GM18909 (cell line): ENCODE data around the gene DOCK11.

Experiments
- ATAC-seq: cut with Tn5 transposase; IDR thresholded peaks from one replicate; pipeline ENCODE4 v1.9.1; 2021; ENCODE audit warnings: mild to moderate bottlenecking; ENCODE audit not compliant: unreplicated experiment, poor library complexity

The DOCK11 gene

DNA sequence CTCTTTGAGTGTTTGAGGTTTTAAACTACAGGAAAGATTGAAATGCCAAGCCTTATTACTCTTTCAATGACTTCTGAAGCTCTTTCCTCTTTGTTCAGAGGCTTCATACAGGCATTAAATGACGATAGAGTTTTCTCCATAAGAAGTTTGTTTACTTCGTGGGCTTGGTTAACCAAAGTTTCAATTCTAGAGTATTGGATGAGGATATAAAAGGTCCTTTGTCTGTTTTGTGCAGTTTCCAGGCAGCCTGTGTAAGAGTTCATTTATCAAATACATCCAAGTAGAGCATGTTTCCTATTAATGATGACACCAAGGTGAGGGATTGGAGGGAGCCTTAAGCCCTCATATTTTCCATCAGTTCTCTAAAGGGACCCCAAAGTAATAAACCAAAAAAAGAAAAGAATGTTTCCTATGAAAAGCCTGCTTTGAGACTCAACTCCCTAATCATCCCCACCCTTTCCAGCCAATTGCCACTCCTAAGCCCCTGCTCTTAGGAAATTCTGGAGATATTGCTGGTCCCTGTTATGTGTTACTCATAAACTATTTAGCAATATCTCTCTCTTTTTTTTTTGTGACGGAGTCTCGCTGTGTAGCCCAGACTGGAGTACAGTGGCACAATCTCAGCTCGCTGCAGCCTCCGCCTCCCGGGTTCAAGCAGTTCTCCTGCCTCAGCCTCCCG lies 125.6 kb downstream of the DOCK11 start:
- ATAC-seq = no peak

GRCh38 chrX:118623062-118623461 lies 127.4 kb downstream of the DOCK11 start:
- ATAC-seq = no peak

DNA sequence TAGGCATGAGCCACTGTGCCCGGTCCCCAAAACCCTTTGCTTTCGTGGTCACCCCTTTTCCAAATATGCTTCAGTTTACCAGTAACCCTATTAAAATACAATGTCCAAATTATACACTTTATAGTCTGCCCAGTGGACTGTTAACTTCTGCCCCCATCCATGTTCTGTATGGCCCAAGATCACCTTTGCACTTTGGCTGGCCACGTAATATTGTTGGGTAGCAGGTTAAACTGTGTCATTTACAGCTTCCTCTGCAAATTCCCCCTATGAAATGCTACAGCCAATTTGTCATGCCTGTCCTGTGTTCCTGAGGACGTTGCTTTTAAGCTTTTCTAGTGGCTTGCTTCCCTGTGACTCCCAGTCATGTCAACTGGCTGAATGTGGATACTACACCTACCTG lies 130.7 kb downstream of the DOCK11 start:
- ATAC-seq = no peak

DNA sequence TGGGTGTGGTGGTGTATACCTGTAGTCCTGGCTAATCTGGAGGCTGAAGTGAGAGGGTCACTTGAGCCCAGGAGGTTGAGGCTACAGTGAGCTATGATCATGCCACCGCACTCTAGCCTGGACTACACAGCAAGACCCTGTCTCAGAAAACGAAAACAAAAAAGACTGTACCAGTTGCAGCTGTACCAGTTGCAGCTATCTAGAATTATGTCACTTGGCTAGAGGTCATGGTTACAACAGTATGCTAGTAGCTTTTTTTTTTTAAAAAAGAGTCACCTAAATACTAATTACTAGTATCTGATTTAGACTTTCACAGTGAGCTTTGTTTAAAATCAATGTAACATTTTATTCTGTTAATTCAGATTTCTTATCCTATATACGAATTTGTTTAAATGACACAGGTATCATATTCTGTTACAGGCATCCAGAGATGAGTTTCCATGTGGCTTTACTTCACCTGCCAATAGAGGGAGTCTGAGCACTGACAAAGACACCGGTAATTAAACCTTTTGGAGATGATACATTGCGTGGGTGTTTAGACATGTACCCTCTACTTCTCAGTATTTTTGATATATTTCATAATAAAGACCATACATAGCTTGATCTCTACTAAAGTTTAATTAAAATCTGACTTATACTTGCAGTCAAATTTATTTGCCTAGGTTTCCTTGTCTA lies 131.6 kb downstream of the DOCK11 start:
- no peak for ATAC-seq

GRCh38 chrX:118630848-118631247 lies 135.2 kb downstream of the DOCK11 start:
- no peak for ATAC-seq

DNA sequence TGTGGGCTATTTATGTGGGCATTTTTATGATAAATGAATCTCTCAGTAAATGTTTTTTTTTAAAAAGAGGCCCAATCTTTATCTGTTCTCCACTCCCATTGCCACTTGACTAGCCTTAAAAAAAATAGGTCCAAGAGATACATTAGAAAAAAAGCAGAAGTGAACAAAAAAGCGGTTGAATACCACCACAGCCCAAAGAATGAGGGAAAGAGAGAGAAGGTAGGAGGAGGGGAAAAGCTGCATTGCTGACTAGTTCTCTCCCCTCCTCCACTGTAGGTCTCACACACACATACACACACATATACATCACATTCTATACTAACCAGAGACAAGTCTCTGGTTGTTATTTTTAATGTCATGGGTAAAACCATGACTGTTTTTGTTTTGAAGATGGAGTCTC lies 136.0 kb downstream of the DOCK11 start:
- ATAC-seq = peak; percentile 62

DNA sequence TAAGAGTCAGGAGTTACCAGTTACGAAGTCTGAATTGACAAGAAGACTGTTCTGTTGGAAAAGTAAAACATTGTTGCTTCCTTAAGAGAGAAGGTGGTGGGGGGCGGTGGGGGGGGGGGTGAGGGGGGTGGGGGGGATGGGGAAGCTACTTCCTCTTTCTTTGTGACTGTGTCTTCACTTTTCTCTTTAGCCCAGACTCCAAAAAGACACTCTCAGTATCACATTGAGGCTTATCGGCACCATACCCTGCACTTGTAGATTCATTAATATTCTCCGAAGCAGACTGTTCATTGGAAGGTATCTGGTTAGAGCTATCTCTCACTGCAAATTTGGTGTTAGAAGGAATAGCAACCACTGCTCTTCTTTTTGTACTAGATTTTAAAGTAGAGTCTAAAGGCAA lies 137.2 kb downstream of the DOCK11 start:
- peak; percentile 50 for ATAC-seq

GRCh38 chrX:118633530-118633929 lies 137.9 kb downstream of the DOCK11 start:
- no peak for ATAC-seq

GRCh38 chrX:118634336-118634735 lies 138.7 kb downstream of the DOCK11 start:
- ATAC-seq = no peak

GRCh38 chrX:118637997-118638396 lies 142.4 kb downstream of the DOCK11 start:
- no peak for ATAC-seq

DNA sequence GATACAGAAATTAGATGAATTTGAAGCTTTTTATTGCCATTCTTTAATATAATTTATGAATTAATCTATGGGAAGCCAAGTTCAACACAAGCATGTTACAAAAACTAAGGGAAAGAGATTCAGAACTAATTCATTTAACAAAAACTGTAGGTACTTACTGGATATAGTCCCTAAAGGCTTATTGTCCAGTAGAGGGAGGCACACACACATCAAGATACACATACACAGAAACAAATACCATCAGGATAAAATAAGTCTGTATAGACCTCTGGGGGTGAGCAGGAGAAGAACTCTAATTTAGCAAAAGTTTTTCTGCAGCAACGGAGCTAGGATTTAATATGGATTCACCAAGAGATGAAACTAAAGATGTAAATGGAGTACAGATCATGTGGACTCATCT lies 148.8 kb downstream of the DOCK11 start:
- no peak for ATAC-seq

DNA sequence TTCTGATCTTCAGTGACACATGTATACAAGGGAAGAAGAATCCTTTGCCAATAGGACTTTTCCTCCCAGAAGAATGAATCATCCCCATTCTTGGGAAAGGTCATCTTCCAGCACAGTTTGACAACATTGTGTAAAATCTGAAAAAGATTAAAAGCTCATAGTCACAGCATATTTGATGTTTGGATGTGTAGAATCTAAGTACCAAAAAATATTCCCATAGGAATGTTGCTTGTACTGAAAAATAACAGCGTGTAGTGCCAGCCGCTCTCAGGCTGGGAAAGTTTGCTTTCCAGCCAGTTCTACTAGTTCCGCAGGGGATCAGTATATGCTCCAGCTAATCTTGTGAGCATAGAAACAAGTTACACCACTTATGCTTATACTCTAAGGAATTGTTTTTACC lies 157.1 kb downstream of the DOCK11 start:
- ATAC-seq = no peak

DNA sequence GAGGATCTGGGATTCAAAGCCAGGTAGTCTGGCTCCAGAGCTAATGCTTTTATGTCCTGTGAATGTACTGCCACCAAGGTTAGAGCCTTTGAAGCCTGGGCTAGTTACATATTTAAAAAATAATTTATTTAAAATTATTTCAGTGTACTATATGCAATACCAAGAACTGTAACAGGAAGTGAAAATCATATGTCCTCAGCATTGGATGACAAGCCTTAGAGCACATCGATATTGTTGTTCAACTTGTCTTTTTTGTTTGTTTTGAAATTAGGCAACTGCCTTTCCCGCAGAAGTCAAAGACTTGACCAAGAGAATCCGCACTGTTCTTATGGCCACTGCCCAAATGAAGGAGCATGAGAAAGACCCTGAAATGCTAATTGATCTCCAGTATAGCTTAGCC lies 158.7 kb downstream of the DOCK11 start:
- no peak for ATAC-seq

- ATAC-seq = no peak
These were observed 160.1 kb downstream of the DOCK11 start for GRCh38 chrX:118655561-118656246.

- no peak for ATAC-seq
These were observed 161.8 kb downstream of the DOCK11 start for GRCh38 chrX:118657413-118657812.

GRCh38 chrX:118660085-118660484 lies 164.5 kb downstream of the DOCK11 start:
- no peak for ATAC-seq

DNA sequence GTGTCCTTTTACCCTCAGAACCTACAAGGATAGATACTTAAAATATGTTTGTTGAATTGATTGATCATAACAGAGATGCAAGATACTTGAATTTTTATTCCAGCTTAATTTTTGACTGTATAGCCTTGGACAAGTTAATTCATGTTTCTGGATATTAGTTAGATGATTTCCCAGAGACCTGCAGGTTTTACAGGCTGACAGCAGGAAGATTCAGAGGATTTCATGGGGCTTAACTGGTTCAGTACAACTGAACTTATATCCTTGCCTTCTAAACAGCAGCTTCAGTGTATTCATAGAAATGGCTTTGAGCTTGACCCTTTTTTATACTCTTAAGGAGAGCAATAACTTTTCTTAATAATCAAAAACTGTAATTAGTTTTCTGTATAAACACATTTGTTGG lies 169.6 kb downstream of the DOCK11 start:
- ATAC-seq = no peak

- ATAC-seq = no peak
These were observed 170.9 kb downstream of the DOCK11 start for GRCh38 chrX:118666521-118666920.

DNA sequence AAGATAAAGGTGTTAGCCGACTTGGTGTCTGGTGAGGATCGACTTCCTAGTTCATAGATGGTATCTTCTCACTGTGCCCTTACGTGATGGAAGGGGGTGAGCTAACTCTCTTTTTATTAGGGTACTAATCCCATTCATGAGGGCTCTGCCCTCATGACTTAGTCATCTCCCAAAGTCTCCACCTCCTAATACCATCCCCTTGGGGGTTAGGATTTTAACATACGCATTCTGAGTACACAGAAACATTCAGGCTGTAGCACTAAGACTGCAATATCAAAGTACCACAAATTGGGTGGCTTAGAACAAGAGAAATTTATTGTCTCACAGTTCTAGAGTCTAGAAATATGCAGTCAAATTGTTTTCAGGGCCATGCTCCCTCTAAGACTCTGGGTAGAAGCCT lies 173.8 kb downstream of the DOCK11 start:
- no peak for ATAC-seq

DNA sequence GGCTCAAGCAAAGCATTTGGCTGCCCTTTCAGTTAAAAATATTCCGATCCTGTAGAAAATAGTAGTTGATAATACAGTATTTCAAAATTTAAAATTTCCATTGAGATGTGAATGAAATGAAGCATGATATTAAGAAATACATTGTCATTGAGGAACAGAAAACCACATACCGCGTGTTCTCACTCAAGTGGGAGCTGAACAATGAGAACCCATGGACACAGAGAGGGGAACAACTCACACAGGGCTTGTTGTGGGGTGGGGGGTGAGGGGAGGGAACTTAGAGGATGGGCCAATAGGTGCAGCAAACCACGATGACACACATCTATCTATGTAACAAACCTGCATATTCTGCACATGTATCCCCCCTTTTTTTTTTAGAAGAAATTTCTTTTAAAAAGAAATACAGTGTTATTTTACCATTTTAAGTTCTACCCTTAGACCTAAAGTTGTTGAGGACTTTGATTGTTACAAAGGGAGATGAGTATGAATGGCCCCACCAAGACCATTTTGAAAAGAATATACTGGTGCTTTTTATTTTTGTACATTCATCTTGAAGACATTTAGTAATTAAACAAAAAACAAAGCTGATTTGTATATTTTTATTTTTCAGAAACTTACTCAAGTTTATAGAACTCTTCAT lies 179.8 kb downstream of the DOCK11 start:
- ATAC-seq = no peak

GRCh38 chrX:118675966-118676349 lies 180.3 kb downstream of the DOCK11 start:
- no peak for ATAC-seq
